Transverse colon (tissue), 4 donors: ENCODE measurements around the gene SMCO2.

ENCODE experiments used
- EP300 ChIP-seq: sonication (generic); formaldehyde crosslinking; IDR thresholded peaks from one replicate; pipeline ENCODE4 v1.6.1; 2017; ENCODE audit warnings: antibody characterized with exemption, low read depth
- POLR2A ChIP-seq: fragments of 450-650 bp; IDR thresholded peaks from one replicate; pipeline ENCODE4 v1.6.1; 2016; ENCODE audit warnings: antibody characterized with exemption, mild to moderate bottlenecking, moderate library complexity
- POLR2AphosphoS5 ChIP-seq, 3 donors: sonication (generic); formaldehyde crosslinking; IDR thresholded peaks; one replicate each; pipeline ENCODE4 v1.6.1; 2016; ENCODE audit warnings: antibody characterized with exemption in 3 of 3
- TF ChIP-seq, protein P1 (sequence below), 5 experiments: fragments of 200-600 bp in 3 of 5; fragments of 450-650 bp in 2 of 5; sonication (generic) in 3 of 5; IDR thresholded peaks; 1 replicate in 2 of 5; 2 replicates in 3 of 5; pipeline ENCODE4 v1.5.1; 2016 to 2017; ENCODE audit warnings: antibody characterized with exemption in 5 of 5, inconsistent platforms in 3 of 5, mild to moderate bottlenecking in 2 of 5, moderate library complexity in 1 of 5

DNA sequence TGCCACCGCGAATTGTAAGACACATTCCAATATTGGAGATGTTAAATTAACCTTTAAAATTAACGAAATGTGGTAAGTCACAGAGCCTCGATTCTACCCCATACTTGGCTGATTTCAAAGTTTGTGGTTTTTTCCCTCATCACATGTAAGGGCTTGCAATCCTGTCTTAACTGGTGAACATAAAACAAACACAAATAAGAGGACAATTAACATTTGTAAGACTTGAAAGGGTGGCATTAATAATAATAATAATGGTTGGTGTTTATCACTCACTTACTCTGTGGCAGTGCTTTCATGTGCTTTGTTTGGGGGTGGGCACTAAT is 104.1 kb downstream of the SMCO2 start:
- TF ChIP-seq, protein P1, sequence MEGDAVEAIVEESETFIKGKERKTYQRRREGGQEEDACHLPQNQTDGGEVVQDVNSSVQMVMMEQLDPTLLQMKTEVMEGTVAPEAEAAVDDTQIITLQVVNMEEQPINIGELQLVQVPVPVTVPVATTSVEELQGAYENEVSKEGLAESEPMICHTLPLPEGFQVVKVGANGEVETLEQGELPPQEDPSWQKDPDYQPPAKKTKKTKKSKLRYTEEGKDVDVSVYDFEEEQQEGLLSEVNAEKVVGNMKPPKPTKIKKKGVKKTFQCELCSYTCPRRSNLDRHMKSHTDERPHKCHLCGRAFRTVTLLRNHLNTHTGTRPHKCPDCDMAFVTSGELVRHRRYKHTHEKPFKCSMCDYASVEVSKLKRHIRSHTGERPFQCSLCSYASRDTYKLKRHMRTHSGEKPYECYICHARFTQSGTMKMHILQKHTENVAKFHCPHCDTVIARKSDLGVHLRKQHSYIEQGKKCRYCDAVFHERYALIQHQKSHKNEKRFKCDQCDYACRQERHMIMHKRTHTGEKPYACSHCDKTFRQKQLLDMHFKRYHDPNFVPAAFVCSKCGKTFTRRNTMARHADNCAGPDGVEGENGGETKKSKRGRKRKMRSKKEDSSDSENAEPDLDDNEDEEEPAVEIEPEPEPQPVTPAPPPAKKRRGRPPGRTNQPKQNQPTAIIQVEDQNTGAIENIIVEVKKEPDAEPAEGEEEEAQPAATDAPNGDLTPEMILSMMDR (IDR thresholded peaks at IDR 0.05), result no peak
- TF ChIP-seq POLR2A (no peak), POLR2AphosphoS5 (IDR thresholded peaks at IDR 0.05) (no peak), EP300 (no peak)
